Measurements from ENCODE around the gene PRLR.

PRLR gene

DNA sequence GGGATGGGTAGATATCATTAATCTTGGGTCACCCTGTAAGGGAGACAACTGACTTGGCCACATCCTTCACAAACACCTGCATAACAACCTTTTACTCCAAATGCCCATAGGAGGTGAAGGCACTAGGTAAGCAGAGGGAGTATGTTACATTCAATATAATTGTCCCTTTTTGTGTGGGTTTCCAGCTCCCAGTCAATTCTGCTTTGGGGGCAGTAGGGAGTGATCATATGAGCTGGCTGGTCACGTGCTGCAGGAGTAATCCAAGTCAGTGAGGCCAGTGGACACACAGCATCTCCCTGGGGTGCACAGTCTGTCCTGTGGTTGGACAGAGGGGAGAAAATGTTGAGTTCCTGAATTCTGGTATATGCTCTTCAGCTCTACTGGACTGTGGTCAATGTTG lies 181.4 kb downstream of the PRLR start:
- no peak for DNase-seq (ENCODE audit: low spot score)
- TF ChIP-seq, protein P1, sequence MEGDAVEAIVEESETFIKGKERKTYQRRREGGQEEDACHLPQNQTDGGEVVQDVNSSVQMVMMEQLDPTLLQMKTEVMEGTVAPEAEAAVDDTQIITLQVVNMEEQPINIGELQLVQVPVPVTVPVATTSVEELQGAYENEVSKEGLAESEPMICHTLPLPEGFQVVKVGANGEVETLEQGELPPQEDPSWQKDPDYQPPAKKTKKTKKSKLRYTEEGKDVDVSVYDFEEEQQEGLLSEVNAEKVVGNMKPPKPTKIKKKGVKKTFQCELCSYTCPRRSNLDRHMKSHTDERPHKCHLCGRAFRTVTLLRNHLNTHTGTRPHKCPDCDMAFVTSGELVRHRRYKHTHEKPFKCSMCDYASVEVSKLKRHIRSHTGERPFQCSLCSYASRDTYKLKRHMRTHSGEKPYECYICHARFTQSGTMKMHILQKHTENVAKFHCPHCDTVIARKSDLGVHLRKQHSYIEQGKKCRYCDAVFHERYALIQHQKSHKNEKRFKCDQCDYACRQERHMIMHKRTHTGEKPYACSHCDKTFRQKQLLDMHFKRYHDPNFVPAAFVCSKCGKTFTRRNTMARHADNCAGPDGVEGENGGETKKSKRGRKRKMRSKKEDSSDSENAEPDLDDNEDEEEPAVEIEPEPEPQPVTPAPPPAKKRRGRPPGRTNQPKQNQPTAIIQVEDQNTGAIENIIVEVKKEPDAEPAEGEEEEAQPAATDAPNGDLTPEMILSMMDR (IDR thresholded peaks at IDR 0.05; ENCODE audit: extremely low read depth, missing control alignments): no peak

DNA sequence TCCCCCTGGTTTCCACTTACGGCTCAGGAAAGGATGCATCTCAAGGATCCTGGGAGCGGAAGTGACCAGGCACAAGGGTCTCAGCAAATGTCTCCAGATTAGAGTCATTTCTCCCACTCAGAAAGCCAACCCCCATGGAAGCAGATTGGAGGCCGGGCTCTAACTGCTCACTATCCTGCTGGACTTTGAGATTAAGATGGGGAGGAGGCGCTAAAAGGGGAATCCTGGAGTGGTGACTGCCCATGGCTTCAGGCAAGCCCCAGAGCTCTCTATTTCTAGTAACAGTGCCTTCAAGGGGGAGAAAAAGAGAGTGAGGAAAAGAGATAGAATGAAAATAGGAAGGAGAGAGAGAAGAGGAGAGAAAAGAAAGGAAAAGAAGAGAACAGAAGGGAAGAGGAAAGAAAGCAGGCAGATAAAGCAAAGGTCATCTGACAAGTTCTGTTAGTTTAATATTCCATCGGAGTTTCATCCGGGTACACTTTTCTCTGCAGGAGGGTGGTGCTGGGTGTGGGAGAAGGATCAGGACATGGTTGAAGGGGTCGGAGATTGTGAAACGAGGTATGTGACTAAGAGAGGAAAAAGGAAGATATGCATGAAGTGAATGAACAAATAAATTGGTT lies 182.4 kb downstream of the PRLR start, which contains the start of gene AGXT2:
Gene AGXT2 (minus strand): TSS at position 165 of the 620 bp plus-strand sequence. CDS start 57 bp downstream, at position 108.
- no peak for DNase-seq (ENCODE audit: low spot score)
- TF ChIP-seq, protein P1 (IDR thresholded peaks at IDR 0.05; ENCODE audit: extremely low read depth, missing control alignments): no peak

DNA sequence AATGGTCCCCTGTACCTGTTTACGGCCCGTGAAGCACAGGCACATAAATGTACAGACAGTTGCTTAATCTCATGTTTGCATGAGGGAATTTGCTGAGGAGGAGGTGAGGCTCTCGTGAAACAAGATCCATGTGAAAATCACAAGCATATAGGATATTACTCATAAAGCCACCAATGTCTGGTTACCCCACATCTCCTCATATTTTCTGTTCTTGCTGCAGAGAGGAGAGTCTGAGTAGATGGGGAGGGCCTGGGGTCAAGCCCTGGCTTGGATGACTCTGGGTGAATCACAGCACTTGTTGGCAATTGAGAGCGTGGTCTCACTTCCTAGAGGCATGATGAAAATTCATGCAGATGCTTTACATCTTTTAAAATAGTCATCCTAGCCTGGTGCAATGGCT lies 183.5 kb downstream of the PRLR start:
- DNase-seq (ENCODE audit: low spot score): no peak
- TF ChIP-seq, protein P1 (IDR thresholded peaks at IDR 0.05; ENCODE audit: extremely low read depth, missing control alignments): no peak

DNA sequence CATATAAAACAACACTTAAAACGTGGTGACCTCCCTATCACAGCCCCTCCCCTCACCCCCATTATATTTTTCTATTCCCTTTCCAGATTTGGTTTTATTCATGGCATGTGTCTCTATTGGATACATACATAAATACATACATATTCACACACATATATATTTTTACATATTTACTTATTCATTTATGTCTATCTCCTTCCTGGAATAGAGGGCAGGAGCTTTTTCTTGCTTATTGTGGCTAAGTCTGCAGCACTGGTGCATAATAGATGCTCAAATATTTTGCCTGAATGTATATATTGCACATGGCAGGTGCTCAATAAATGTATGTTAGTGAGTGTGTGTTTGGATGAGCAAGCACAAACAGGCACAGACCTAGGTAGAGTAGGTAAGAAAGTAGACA lies 185.0 kb downstream of the PRLR start:
- TF ChIP-seq, protein P1 (IDR thresholded peaks at IDR 0.05; ENCODE audit: extremely low read depth, missing control alignments): no peak
- DNase-seq (ENCODE audit: low spot score): no peak

DNA sequence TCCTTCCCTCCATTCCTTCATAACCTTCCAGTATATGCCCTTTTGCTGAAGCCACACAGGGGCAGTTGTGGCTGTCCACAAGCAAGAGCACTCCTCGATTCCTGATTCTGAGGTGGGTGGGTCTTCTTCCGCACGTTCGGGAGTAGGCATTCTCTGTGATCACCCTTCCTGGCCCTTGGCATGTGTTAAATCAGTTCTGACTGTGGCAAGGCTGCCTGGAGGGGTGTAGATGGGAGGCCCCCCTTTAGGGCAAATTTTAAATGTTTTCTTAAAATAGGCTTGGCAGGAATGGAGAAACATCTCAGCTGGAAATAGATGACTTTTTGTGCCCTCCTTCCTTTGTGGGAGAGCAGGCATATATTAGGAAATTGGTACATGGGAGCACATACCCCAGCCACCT lies 185.6 kb downstream of the PRLR start:
- TF ChIP-seq, protein P1 (IDR thresholded peaks at IDR 0.05; ENCODE audit: extremely low read depth, missing control alignments): no peak
- DNase-seq (ENCODE audit: low spot score): no peak

DNA sequence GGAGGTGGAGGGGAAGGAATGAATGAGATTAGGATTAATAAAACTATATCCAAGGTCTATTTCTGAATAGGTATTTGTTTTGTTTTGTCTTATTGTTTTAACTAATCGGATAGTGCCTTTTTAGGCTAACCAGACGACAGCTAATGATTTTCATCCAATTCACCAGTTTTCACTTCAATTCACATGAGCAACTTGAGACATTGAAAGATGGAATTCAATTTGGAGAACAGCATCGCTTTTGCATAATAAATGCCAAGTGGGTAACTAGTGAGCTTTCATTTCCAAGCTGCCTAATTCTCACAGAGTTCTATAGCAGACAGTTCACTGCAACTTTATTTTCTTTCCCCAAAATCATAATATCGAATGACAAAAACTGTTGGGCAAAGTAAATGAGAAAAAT lies 187.5 kb downstream of the PRLR start:
- TF ChIP-seq, protein P1 (IDR thresholded peaks at IDR 0.05; ENCODE audit: extremely low read depth, missing control alignments): no peak
- DNase-seq (ENCODE audit: low spot score): no peak

DNA sequence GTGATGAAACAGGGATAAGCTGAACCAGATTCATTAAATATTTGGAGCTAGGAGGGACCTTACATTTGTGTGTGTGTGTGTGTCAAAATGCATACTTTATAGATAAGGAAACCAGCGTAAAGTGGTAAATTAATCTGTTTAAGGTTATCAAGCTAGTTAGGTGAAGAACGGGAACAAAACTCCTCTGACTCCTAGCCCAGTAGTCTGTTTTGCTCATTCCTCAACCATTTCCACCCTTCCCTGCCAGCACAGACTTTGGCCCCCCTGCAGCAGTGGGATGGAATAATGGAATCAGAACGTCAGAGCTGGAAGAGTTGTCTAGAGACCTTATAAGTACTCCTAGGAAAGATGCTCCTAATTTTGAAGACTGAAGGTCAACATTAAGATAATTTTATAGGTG lies 189.0 kb downstream of the PRLR start:
- TF ChIP-seq, protein P1 (IDR thresholded peaks at IDR 0.05; ENCODE audit: extremely low read depth, missing control alignments): no peak
- no peak for DNase-seq (ENCODE audit: low spot score)

Data from GM20000 (cell line).